Activated CD8-positive, alpha-beta memory T cell treated with anti-CD3 and anti-CD28 coated beads, Interleukin-2, amount 50 U/mL, for 4 hours (primary cell): ENCODE results near the gene PSME4.
"Not testable (repeated sequence)": the region's sequence is repeated elsewhere in the genome, so short reads cannot be mapped to it uniquely, and the experiment has no call there.

Experiments
- DNase-seq: peaks from one replicate; pipeline ENCODE4 v3.0.0-alpha.2; 2020

The PSME4 gene

GRCh38 chr2:53880756-53881155 lies 90.0 kb downstream of the PSME4 start:
- no peak for DNase-seq

GRCh38 chr2:53877556-53877955 lies 93.2 kb downstream of the PSME4 start:
- no peak for DNase-seq

- DNase-seq = no peak
Measured at GRCh38 chr2:53877112-53877511, 93.7 kb downstream of the PSME4 start.

- DNase-seq = no peak
Measured at GRCh38 chr2:53874401-53874950, 96.3 kb downstream of the PSME4 start.

- no peak for DNase-seq
Measured at GRCh38 chr2:53867773-53868172, 103.0 kb downstream of the PSME4 start.

GRCh38 chr2:53867169-53867568 lies 103.6 kb downstream of the PSME4 start:
- no peak for DNase-seq

GRCh38 chr2:53865962-53866361 lies 104.8 kb downstream of the PSME4 start:
- DNase-seq = no peak

GRCh38 chr2:53865264-53865663 lies 105.5 kb downstream of the PSME4 start:
- DNase-seq = no peak

- DNase-seq = no peak
Measured at GRCh38 chr2:53863538-53864227, 107.1 kb downstream of the PSME4 start.

GRCh38 chr2:53861824-53862223 lies 109.0 kb downstream of the PSME4 start:
- no peak for DNase-seq

GRCh38 chr2:53859206-53860181 lies 111.3 kb downstream of the PSME4 start, which contains the start of gene GPR75:
Gene GPR75 (minus strand): TSS chr2:53859967. CDS start chr2:53854756, 5,211 bp downstream.
- no peak for DNase-seq

- no peak for DNase-seq
Measured at GRCh38 chr2:53856272-53856671, 114.5 kb downstream of the PSME4 start.

GRCh38 chr2:53854678-53855077 lies 116.1 kb downstream of the PSME4 start:
- no peak for DNase-seq

GRCh38 chr2:53852532-53852931 lies 118.3 kb downstream of the PSME4 start:
- DNase-seq = no peak

GRCh38 chr2:53851052-53851757 lies 119.6 kb downstream of the PSME4 start:
- DNase-seq = not testable (repeated sequence)

- no peak for DNase-seq
Measured at GRCh38 chr2:53848062-53848461, 122.7 kb downstream of the PSME4 start.

GRCh38 chr2:53843595-53843994 lies 127.2 kb downstream of the PSME4 start:
- no peak for DNase-seq

GRCh38 chr2:53842891-53843290 lies 127.9 kb downstream of the PSME4 start:
- no peak for DNase-seq

- DNase-seq = not testable (repeated sequence)
Measured at GRCh38 chr2:53841651-53842050, 129.1 kb downstream of the PSME4 start.

GRCh38 chr2:53840580-53840979 lies 130.2 kb downstream of the PSME4 start:
- no peak for DNase-seq

GRCh38 chr2:53829980-53830290 lies 140.9 kb downstream of the PSME4 start:
- not testable (repeated sequence) for DNase-seq

- DNase-seq = no peak
Measured at GRCh38 chr2:53829273-53829979, 141.4 kb downstream of the PSME4 start.
